HG03097 (cell line): ENCODE results near the gene ZSCAN10.

Experiments used
- ATAC-seq: cut with Tn5 transposase; IDR thresholded peaks from one replicate; pipeline ENCODE4 v1.9.1; 2021; ENCODE audit not compliant: unreplicated experiment, low FRiP score

ZSCAN10 gene

DNA sequence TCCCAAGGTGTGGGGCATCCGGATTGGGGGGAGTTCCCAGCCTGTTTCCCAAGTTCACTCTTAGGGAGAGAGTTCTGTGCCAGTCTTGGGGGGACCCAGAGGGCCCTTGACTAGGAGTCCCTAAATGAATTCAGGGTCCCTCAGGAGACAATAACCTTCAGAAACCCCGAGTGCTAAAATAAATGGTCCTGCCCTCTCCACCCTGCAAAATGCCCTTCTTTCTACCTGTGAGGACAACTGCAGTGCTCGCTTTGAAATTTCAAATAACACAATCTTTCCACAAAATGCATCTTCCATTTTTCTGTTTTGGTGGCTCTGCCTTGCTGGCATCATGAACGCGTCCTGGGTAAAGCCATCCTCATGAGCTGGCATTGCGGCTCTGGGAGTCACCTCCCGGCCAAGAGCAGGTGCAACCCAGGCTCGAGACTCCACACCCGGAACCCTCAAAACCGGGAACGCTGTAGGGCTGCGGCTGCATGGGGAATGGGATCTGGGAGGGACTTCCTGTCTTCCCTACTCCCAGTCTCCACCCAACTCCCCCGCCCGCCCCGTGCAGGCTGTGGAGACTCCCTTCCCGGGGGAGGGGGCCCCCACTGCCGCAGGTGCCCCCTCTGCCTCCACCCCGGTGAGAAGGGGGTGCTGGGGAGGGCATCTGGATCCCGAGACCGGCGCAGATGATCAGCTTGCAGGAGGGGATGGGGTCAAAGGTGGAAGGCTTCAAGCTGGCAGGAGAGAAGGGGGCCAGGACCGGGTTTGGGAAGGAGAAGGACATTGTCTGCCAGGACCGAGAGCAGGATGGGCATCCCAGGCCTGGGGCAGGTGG is 13.2 kb upstream of the ZSCAN10 start, which contains the start of gene ZNF205:
Gene ZNF205 (plus strand): TSS at position 529 of the 823 bp plus-strand sequence. CDS start 845 bp downstream, outside the sequence.
- ATAC-seq: no peak

DNA sequence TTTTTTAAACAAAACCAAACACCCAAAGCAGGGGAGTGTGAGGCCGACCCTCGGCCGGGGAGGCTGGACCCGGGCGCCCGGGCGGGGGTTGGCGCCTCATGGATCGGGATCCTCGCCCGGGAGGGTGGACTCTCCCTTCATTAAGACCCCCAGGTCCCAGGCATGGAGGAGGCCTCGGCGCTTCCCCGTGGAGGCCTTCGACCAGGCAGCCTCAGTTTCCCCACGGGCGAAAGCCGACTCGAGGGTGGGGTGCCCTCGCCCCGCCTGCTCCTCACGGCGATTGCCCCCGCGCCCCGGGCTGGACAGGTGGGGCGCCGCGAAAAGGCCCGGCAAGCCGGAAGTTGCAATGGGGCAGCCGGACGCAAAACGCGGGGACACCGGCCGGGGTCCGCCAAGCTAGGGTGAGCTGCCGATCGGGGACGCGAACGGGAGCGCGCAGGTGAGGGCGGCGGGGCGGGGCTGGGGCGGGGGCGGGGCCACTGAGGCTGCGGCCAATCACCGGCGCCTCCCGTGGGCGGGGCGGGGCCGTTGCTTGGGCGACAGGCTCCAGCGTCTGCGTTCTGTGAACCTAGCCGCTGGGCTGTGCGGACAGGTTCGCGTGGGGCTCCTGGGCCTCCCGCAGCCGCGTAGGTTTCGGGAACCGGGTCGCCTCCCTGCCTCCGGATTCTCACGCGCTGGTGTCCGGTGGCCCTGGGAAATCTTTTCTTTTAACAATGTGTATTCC is 7.3 kb upstream of the ZSCAN10 start:
- ATAC-seq: peak; percentile 72

DNA sequence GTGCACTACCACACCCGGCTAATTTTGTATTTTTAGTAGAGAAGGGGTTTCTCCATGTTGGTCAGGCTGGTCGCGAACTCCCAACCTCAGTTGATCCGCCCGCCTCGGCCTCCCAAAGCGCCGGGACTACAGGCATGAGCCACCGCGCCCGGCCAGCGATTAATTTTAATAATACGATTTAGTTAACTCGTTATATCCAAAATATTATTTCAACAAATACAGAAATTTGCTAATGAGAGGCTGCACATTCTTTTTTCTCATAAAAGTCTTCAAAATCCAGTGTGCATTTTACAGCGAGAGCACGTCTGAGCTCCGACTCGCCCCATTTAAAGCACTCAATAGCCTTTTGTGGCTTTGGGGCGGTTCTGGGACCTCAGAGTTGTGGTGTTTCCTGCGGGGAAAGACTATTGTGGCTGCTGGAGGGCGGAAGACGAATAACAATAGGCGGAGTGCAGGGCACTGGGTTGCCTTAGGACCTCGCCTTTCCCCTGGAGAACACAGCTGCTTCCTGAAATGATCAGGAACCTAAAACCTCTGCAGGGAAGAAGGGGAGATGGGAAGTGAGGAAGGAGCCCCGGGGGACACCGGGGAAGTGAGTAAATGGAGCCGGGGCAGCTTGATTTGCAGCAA is 2.9 kb upstream of the ZSCAN10 start:
- no peak for ATAC-seq

DNA sequence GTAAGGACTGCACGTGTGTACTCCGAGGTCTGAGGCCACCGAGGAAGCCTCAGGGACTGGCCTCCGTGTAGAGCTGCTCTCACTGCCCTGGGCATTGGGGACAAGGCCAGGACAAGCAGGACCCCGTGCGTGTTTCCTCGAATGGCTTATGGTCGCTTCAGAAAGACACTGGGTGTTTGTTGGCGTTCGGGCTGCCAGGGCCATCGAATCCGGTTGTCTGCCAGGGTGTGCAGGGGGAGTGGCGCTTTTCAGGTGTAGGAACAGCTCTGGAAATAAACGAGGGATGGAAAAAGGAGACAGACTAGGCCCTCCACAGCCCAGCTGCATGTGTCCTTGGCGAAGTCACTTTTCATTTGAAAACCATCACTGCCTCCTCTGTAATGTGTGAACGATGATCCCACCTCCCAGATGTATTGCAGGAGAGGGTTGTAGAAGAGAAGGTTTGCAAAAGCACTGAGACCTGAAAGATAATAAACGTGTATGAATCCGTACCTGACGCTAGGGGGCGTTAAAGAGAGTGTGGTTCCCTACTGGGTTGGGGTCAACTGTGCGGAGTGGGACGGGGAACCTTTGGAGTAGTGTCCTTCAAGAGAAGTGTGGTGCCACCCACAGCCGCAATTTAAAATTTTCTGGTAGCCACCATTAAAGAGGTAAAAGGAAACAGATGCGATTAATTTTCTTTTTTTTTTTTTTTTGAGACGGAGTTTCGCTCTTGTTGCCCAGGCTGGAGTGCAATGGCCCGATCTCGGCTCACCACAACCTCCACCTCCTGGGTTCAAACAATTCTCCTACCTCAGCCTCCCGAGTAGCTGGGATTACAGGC is 2.1 kb upstream of the ZSCAN10 start:
- no peak for ATAC-seq

DNA sequence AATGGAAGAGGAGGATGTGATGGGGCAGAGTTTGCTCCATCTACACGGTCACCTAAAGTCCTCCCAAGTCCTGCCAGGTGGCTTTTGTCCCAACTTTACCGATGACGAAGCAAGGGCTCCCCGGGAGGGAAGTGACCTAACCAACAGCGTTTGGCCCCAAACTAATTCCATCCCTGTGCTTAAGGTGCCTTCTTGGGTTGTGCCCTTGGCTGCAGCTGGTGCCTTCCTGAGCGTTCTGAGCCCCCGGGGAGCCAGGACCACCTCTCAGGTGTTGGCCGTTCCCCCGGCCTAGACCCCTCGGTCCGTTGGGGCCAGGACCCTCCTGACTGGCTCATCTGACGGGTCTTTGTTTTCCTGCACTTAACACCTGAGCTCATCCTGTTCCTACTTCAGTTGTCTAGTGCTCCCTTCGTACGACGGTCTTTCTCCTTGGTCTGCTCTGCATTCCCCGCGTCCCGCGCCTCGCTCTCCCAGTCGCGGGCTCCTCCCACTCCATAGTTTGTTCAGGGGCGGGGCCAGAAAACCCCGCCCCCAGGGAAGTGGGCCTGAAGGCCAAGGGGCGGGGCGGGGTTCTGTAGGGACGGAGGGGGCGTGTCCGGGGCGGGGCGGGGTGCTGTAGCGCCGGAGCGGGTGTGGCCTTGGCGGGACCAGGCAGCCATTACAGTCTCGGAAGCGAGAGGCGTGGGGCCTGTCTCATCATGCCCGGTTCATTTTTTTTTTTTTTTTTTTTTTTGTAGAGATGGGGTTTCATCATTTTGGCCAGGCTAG is 822 bp upstream of the ZSCAN10 start:
- ATAC-seq: no peak

DNA sequence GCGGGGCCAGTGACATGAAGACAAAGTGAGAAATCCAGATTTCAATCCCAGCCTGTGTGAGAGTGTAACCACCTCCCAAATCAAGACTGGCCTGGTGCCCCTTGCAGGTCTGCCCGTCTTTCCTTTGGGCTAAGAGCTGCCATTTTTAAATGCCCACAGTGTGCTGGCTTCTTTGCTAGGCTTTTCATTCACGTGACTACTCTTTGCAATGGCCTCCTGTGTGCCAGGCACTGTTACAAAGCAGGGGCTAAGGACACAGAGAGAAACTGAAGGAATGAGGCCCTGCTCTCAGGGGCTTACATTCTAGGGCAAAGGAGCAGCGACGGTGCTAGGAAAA is 269 bp upstream of the ZSCAN10 start:
- no peak for ATAC-seq

DNA sequence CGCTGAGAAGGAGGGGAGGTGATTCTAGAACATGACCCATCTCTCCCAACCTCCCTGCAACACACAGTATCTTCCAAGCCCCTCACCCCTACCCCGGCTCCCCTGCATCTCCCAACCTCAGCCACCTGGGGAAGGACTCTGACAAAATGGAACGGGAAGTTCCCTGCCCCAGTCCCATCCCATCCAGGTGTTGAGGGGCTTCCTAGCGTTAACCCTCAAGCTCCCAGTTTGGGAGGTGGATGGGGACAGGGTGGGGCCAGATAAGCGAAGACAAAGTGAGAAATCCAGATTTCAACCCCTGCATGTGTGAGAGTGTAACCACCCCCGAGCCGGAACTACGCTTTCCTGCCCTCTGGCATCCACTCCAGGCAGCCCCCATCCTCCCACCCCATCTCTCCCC is 1.8 kb downstream of the ZSCAN10 start:
- no peak for ATAC-seq

DNA sequence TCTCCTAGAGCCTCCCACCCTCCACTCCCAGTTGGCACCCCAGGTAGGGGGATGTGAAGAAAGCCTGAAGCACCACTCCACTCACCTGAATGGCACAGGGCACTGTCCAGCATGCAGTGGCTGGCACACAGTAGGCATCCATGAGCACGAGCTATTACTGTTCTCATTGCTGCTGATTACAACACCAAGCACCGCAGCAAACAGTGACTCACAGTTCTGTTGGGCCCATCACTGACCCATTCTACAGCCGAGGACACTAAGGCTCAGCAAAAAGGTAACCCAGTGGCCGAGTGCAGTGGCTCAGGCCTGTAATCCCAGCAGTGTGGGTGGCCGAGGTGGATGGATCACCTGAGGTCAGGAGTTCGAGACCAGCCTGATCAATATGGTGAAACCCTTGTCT is 2.7 kb downstream of the ZSCAN10 start:
- ATAC-seq: no peak

DNA sequence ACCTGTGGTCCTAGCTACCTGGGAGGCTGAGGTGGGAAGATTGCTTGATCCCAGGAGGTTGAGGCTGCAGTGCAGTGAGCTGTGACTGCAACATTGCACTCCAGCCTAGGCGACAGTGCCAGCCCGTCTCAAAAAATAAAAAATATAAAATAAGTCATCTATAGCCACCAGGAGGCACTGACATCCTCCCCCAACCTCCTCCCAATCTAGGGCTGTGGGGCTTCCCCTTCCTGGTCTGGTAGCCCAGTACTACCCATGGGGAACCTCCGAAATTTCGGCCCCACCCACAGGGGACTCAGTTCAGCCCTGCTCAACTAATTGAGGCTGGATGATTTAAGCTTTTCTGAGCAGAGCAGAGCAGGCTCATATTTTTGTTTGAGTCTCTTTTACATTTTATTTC is 3.2 kb downstream of the ZSCAN10 start:
- ATAC-seq: no peak

DNA sequence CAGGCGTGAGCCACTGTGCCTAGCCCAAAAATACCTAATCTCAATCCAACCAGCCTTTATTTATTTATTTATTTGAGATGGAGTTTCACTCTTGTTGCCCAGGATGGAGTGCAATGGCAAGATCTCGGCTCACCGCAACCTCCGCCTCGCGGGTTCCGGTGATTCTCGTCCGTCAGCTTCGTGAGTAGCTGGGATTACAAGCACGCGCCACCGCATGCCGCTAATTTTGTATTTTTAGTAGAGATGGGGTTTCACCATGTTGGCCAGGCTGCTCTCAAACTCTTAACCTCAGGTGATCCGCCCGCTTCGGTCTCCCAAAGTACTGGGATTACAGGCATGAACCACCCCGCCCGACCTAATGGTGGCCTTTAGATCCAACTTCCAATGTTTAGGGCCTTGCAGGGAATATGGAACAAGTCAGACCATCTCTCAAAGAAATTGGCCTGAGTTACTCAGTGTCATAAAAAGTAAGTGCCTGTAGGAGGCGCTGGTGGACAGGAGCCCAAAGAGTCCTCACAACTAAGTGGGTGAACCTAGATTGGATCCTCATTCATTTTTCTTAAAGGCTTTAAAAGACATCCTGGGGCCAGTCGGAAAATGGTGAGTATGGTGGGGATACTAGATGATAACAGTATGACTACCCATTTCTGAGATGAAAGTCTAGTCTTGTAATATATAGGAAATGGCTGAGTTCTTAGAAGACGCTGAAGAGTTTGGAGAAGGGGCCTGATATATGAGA is 4.6 kb downstream of the ZSCAN10 start:
- ATAC-seq: no peak

DNA sequence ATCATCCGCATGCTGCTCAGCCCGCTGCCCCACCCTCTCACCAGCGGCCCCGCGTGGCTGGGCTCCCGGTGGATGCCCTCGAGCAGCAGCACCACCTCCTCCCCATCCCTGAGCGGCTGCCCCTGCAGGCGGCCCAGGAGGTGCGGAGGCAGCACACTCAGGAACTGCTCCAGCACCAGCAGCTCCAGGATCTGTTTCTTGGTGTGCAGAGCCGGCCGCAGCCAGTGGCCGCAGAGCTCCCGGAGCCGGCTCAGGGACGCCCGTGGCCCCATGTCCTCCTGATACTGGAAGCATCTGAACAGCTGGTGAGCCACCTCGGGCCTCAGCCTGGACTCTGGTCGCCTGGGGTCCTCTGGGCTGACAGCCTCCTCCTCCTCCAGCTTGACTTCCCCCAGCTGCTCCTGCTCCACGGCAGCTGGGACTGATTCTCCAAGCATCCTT is 6.6 kb downstream of the ZSCAN10 start:
- ATAC-seq: no peak

DNA sequence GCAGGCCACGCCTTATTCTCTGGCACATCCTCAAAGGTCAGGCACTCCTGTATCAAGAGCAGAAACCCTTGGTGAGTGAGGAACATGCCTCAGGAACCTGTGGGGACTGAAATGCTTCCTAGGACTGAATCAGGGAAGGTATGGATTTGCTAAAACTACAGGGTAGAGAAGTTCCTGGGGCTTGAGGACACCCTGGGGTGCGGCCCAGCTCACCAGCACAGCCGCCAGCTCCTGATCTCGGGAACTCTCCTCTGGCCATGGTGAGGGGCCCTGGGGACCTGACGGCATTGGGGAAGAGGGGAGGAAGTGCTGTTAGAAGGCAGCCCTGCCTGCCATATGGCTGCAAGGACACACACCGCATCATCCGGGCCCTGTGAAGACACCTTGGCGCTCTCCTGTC is 7.5 kb downstream of the ZSCAN10 start:
- ATAC-seq: no peak

DNA sequence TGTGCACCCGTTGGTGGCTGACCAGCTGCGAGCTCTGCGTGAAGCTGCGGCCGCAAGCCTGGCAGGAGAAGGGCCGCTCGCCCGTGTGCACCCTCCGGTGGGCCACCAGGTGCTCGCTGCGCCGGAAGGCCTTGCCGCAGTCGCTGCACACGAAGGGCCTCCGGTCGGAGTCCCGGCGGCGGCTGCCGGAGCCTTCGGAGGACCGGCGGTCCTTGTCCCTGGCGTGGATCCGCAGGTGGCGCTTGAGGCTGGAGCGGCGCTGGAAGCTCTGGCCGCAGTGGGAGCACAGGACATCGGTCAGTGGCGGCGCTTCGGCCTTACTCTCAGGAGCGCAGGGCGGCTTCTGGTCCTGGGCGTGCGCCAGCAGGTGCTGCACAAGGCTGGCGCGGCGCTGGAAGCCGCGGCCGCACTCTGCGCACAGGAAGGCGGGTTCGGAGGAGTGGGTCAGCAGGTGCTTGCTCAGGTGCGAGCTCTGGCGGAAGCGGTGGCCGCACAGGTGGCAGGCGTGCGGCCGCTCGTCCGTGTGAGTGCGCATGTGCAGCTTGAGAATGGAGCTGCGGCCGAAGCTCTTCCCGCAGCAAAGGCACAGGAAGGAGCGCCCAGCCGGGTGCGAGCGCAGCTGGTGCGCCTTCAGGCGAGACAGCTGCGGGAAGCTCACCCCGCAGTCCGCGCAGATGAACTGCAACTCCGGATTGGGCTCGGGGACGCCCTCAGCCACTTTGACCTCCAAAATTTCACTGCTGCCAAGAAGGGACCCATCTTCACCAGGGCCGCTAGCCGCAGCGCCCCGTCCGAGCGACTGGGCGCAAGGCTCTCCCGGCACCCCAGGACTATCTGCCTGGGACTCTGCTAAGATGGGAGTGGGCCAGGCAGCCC is 9.1 kb downstream of the ZSCAN10 start:
- no peak for ATAC-seq

DNA sequence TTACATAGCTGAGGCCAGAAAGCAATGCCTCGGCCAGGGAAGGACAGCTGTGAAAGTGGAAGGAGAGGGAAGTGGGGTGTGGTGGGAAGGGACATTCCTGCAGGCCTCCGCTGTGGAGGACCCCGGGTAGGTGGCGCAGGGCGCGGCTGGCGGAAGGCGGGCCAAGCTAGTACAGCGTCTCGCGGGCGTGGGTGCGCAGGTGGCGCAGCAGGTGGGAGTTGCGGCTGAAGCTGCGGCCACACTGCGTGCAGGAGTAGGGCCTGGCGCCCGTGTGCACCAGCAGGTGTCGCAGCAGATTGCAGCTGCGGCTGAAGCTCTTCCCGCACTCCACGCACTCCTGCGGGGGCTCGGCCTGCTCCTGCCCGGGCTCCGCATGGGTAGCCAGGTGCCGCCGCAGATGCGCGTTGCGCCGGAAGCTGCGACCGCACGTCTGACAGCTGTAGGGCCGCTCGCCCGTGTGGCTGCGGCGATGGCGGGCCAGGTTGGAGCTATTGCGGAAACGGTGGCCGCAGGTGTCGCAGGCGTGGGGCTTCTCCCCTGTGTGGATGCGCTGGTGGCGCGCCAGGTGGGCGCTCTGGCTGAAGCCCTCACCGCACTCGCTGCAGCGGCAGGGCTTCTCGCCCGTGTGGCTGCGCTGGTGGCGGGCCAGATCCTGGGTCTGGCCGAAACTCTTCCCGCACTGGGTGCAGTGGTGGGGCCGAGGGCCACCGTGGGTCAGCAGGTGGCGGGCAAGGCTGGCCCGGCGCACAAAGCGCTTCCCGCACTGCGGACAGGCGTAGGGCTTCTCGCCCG is 10.0 kb downstream of the ZSCAN10 start:
- ATAC-seq: no peak

DNA sequence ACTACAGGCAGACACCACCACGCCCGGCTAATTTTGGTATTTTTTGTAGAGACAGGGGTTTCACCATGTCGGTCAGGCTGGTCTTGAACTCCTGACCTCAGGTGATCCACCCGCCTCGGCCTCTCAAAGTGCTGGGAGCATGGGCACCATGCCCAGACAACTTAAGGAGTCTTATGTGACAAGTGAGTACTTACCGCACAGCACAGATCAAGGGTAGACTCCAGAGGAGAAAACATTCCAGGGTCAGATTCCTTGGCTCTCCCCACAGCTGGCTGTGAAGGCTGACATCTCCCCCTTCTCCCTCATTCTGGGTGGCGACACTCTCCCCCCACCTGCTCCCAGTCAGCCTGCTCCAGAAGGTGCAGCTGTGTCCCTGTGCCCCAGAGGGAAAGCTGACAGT is 10.6 kb downstream of the ZSCAN10 start:
- ATAC-seq: no peak

DNA sequence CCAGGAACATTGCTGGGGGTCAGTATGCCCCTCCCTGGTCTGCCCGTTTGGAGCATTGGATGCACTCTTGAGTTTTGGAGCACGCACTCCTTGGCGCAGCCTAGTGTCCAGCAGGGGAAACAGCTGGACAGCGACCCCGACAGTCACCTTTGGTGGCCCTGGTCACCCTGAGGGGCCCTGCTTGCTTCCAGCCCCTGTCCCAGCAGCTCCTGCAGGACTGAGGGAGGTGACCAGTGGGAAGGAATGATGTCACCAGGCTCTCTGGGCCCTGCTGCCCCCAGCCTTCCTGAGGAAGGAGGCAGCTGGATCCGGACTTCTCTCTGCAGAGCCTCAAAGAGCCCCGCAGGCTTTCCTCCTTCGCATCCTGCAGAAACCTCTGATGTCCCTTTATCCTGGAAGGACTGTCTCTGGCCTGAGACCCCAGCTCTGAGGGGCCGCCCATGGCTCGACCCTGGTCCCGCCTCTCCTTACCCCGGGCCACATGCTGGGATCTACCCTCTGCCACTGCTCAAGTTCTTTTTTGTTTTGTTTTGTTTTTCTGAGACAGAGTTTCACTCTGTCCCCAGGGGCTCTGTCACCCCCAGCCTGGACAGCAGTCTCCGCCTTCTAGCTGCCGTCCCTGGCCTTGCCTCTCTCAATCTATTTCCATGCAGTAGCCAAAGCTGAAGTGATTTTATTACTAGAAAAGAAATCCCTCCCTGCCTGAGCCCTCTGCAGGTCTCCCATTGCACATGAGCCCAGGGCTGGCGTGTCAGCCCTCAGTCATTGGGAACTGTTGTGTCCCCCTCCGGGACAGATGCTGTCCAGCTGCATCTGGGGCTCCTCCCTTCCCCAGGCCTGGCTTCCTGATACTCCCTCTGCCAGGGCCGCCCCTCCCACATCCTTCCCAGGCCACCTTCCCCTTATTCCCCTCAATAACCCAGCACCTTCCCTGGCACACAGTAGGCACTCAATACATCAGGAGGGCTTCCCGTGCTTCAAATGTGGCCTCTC is 11.6 kb downstream of the ZSCAN10 start:
- ATAC-seq: no peak
